ENCODE results near the gene ORMDL1. TPM values are rescaled to one million over a fixed set of nuclear protein-coding genes. Genes with fewer than 3 reads are reported as not detected.
A peak's percentile ranks its signal among the peaks of the same experiment; 100 is the strongest.

ORMDL1 gene
- total and polyA plus RNA-seq, 2 of the 13 experiments (the other 11 are each of a cell fraction or from before 2014, with no cell fraction given): 67.5 to 160 TPM

GRCh38 chr2:189783927-189784867 lies at the start of gene ORMDL1, which contains the start of gene PMS1 (continued):
- TF ChIP-seq BCL3 (CRISPR knock-in tag; IDR thresholded peaks at IDR 0.05) (peak; percentile 99), ZBTB38 (CRISPR knock-in tag; IDR thresholded peaks at IDR 0.05) (peak; percentile 64), ZNF460 (CRISPR knock-in tag; IDR thresholded peaks at IDR 0.05; ENCODE audit: borderline replicate concordance) (no peak; the same call in 1 of the 2 replicates), ZNF816 (CRISPR knock-in tag; IDR thresholded peaks at IDR 0.05; ENCODE audit: borderline replicate concordance) (peak; percentile 92; the same call in 1 of the 2 replicates), ZNF564 (CRISPR knock-in tag; IDR thresholded peaks at IDR 0.05) (peak; percentile 79; the same call in 1 of the 2 replicates), GTF2F1 (IDR thresholded peaks at IDR 0.05; ENCODE audit: low read length) (0 out of 2 replicates have a peak, but pooled peaks have one; percentile 23), NFIB (CRISPR knock-in tag; IDR thresholded peaks at IDR 0.05; ENCODE audit: borderline replicate concordance) (no peak; the same call in 1 of the 2 replicates), CHD2 (IDR thresholded peaks at IDR 0.05; ENCODE audit: low read depth, low read length) (peak; percentile 56), MBNL3 (CRISPR knock-in tag; conservative IDR thresholded peaks at IDR 0.05) (no peak), BRF2 (CRISPR knock-in tag; IDR thresholded peaks at IDR 0.05) (peak; percentile 99), PCBP1 (IDR thresholded peaks at IDR 0.05; ENCODE audit: borderline replicate concordance, low read depth, low read length) (peak; percentile 68; the same call in 1 of the 2 replicates), ZNF296 (CRISPR knock-in tag; conservative IDR thresholded peaks at IDR 0.05) (peak; percentile 64; the same call in 1 of the 2 replicates), DR1 (CRISPR knock-in tag; IDR thresholded peaks at IDR 0.05) (peak; percentile 88; the same call in 1 of the 2 replicates), HMGXB4 (CRISPR knock-in tag; IDR thresholded peaks at IDR 0.05; ENCODE audit: borderline replicate concordance in 1 of 2, low read depth in 1 of 2) (peak; percentile 48 to 97; a peak in 3 of 4 replicates), NRL (CRISPR knock-in tag; IDR thresholded peaks at IDR 0.05; ENCODE audit: borderline replicate concordance) (peak; percentile 98), LCORL (IDR thresholded peaks at IDR 0.05) (no peak), LCORL (CRISPR knock-in tag; IDR thresholded peaks at IDR 0.05) (peak; percentile 30; the same call in 1 of the 2 replicates), KDM2A (CRISPR knock-in tag; IDR thresholded peaks at IDR 0.05; ENCODE audit: borderline replicate concordance, low read depth) (peak; percentile 97), ZNF34 (CRISPR knock-in tag; IDR thresholded peaks at IDR 0.05; ENCODE audit: borderline replicate concordance) (peak; percentile 47; the same call in 1 of the 2 replicates), MEF2D (CRISPR knock-in tag; IDR thresholded peaks at IDR 0.05) (peak; percentile 93), ZNF546 (CRISPR knock-in tag; conservative IDR thresholded peaks at IDR 0.05) (peak; percentile 94), HDAC2 (CRISPR knock-in tag; IDR thresholded peaks at IDR 0.05) (peak; percentile 80), XBP1 (CRISPR knock-in tag; IDR thresholded peaks at IDR 0.05) (no peak; the same call in 1 of the 2 replicates), BATF2 (CRISPR knock-in tag; IDR thresholded peaks at IDR 0.05) (peak; percentile 90)
